GM06990 (cell line): ENCODE results near the gene CCNA2.

ENCODE experiments used
- DNase-seq: peaks from one replicate; pipeline ENCODE4 v3.0.0-alpha.2; 2011; ENCODE audit not compliant: insufficient read length; ENCODE audit errors: extremely low read depth
- H3K27me3 ChIP-seq: replicated peaks from 2 replicates; pipeline ENCODE4 v1.6.0; 2011; ENCODE audit warnings: low read length; ENCODE audit not compliant: control insufficient read depth, insufficient read depth
- H3K36me3 ChIP-seq: 2 replicates; pipeline ENCODE4 v1.5.1; 2011; ENCODE audit warnings: low read length; ENCODE audit not compliant: control insufficient read depth, insufficient read depth
- H3K4me3 ChIP-seq: replicated peaks from 2 replicates; pipeline ENCODE4 v1.5.1; 2011; ENCODE audit warnings: low read depth, mild to moderate bottlenecking, control low read depth, low read length
- TF ChIP-seq, protein P1 (sequence below): IDR thresholded peaks from 2 replicates; pipeline ENCODE4 v1.5.1; 2011; ENCODE audit warnings: low read length, control low read depth, mild to moderate bottlenecking, inconsistent platforms; ENCODE audit not compliant: insufficient read depth, poor library complexity, severe bottlenecking

Gene CCNA2

DNA sequence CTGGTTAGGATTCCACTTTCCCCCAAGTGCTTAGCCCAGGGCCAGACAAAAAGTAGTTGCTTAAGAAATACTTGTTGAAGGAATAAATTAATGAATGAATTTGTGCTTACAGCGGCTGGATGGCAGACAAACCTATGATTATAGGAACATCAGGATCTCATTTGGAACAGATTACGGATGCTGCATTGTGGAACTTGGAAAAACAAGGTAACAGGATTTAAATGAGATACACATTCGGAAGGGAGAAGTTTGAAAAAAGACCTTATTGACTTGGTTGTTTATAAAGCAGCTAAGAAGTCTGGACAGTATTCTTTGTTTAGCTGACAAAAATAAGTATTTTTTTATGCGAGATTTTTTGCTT, 22.0 kb downstream of the CCNA2 start:
- peak overlapping the region; percentile 80 for H3K4me3 ChIP-seq
- H3K27me3 ChIP-seq, result no peaks in the 10 kb centered on the region
- H3K36me3 ChIP-seq, result peaks cover 4% of the 10 kb centered on the region; the same call in 1 of the 2 replicates
- TF ChIP-seq, protein P1, sequence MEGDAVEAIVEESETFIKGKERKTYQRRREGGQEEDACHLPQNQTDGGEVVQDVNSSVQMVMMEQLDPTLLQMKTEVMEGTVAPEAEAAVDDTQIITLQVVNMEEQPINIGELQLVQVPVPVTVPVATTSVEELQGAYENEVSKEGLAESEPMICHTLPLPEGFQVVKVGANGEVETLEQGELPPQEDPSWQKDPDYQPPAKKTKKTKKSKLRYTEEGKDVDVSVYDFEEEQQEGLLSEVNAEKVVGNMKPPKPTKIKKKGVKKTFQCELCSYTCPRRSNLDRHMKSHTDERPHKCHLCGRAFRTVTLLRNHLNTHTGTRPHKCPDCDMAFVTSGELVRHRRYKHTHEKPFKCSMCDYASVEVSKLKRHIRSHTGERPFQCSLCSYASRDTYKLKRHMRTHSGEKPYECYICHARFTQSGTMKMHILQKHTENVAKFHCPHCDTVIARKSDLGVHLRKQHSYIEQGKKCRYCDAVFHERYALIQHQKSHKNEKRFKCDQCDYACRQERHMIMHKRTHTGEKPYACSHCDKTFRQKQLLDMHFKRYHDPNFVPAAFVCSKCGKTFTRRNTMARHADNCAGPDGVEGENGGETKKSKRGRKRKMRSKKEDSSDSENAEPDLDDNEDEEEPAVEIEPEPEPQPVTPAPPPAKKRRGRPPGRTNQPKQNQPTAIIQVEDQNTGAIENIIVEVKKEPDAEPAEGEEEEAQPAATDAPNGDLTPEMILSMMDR, result no peak
- no peak for DNase-seq

DNA sequence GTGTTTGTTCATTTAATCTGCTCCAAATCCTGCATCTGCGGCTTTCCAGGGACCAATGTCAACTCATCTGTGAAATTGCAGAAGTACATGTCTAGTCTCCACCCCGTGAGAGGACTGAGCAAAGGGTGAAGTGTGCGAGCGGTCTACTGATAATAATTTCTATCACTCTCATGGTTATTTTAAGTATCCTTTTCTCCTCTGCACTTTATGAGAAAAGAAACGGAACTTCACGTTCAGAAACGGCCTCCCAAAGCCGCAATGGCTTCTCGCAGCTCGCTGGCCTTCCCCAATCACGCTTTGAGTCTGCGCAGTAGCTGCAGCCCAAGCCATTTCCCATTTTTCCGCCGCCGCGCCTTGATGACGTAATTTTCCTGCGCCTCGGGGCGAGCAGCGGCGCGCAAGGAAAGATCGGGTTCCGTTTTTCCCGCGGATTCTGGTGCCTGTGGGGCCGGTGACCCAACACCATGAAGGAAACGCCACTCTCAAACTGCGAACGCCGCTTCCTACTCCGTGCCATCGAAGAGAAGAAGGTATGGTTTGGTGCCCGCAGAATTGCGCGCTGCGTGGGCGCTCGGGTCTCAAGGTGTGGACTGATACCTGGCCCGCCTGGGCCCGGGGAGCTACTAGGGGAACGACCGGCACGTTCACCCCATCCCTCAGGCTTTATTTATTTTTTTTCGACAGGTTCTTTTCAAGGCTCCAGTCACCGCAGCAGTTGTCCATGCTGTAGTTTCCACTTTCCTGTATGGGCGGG, 22.5 kb downstream of the CCNA2 start, which contains the start of gene EXOSC9:
Gene EXOSC9, plus strand, starts transcription at position 363 of the 754 bp plus-strand sequence. Its CDS starts 102 bp downstream, at position 465.
- peak; percentile 90 for DNase-seq
- Histone ChIP-seq H3K27me3 (no peaks in the 10 kb centered on the region), H3K4me3 (peak within 1 kb of the TSS; percentile 80), H3K36me3 (peaks cover 4% of the 10 kb centered on the region; the same call in 1 of the 2 replicates)
- TF ChIP-seq, protein P1, result no peak

DNA sequence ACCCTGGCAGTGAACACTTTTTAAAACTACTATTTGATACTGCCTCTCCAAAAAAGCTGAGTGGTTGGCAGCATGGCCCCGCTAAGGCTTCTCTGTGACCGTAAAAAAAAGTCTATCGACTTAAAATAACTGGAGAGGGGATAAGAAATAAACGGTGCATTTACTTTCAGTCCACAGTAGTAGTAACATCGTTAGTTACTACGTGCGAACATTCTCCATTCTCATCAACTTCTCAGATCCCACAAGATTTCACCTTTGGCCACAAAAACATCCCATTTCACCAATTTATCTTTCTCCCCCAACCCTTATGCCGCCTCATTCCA, 23.1 kb downstream of the CCNA2 start:
- no peaks in the 10 kb centered on the region for H3K27me3 ChIP-seq
- DNase-seq, result no peak
- TF ChIP-seq, protein P1, result no peak
- H3K36me3 ChIP-seq, result peaks cover 4% of the 10 kb centered on the region; the same call in 1 of the 2 replicates
- peak overlapping the region; percentile 80 for H3K4me3 ChIP-seq

DNA sequence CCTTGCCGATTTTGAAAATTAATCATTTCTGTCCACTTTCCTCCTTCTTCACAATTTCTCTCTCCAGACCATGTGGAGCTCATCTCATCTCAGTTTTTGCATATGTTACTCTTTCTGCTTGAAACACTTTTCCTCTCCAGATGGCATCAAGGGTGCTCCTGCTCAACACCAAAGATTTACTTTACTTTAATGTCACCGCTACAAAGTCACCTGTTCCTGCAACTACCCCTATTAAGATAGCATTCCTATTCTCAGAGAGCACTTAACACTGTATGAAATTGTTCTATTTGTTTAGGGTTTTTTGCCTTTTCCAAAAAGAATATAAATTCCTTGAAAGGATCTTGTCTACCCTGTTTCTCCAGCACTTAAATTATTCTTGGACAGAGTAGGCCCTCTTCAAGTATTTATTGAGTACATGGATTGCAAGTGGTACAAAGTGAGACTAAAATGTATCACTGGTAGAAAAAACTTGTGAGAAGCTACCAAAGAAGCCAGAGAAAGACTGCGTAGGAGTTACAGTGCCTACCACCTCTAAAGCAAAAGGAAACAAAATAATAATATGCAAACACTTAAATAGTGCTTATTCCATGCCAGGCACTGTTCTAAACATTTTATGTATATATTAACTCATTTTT, 23.7 kb downstream of the CCNA2 start:
- Histone ChIP-seq H3K36me3 (peaks cover 4% of the 10 kb centered on the region; the same call in 1 of the 2 replicates), H3K4me3 (peak overlapping the region; percentile 80), H3K27me3 (no peaks in the 10 kb centered on the region)
- no peak for DNase-seq
- TF ChIP-seq, protein P1, result no peak

DNA sequence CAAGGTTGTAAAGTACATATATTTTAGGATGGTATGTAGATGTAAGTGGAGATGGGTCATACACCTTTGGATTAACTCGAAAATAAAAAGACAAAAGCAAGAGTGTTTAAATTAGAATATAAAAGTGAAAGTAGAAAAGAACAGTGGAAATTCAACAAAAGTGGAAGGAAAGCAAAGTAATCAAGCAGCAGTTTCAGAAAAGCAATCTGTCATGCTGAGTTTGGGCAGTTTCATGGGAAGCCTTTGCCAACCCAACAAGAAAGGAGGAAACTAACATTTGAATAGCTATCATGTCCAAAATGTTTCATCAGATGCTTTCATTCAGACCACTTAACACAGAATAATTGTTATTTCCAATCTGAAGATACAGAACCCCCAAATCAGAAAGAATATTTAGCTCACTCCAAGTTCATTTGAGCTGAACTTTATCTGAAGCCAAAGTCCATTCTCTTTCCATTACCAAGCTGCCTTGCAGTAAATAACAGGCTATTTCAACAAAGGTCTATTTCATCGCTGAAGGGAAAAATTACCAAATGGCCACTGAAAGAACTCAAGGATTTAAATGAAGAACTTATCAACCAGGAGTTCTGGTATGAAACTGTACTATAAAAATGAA, 24.4 kb downstream of the CCNA2 start:
- H3K27me3 ChIP-seq, result no peaks in the 10 kb centered on the region
- peaks cover 4% of the 10 kb centered on the region; the same call in 1 of the 2 replicates for H3K36me3 ChIP-seq
- TF ChIP-seq, protein P1, result no peak
- H3K4me3 ChIP-seq, result no peak overlapping the region
- no peak for DNase-seq
